HG02870 (cell line): ENCODE results near the gene PMVK.

Source experiments
- ATAC-seq: cut with Tn5 transposase; IDR thresholded peaks from one replicate; pipeline ENCODE4 v1.9.1; 2021; ENCODE audit warnings: mild to moderate bottlenecking, moderate library complexity; ENCODE audit not compliant: unreplicated experiment

Gene PMVK

GRCh38 chr1:154883919-154884868 lies 52.3 kb downstream of the PMVK start:
- ATAC-seq: no peak

DNA sequence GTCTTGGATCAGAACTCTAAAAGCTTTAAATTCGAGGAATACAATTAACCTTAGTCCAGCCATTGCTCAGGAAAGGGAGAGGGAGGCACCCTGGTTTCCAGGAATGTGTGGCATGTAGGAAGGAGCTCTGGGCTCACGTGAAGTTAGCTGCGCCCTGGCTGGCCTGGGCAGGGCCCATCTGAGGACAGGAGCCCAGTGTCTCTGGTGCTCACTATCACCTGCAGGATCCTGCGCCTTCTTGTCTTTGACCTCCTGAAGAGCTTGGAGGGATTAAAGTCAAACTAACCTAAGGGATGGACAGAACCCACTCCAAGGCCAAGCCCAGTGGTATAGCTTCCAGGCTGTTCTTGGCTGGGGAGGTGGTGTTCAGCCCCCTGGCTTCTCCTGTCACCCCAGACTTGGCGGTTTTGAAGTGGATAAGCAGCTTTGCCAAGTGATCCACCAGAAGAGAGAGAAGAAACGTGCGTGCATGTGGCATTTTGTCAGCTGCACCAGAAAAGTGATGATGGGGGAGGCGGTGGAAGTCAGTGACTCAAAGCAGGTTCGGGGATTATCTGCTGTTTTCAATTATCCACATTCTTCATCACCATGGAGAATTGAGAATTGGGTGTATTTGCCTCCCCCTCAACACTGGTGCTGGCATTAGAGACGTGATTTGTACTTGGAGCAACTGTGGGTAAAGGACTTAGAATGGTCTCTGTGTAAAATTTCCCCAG lies 54.5 kb downstream of the PMVK start:
- no peak for ATAC-seq

DNA sequence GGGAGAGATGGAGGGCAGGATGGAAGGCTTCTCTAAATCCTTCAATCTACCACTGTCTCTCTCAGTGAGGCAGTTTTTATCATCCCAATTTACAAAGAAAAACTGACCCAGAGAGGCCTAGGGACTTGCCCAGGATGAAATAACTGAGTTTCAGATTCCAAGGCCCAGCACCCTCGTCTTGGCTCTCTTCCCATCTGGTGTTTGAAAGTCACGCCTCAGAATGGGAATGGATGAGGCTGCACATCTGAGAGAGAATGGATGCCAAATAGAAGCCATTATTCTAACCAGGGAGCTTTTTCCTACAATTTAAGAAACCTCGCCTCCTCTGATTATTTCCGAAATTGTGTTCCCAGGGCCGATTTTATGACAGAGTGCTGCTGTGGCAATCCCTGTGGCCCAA lies 55.8 kb downstream of the PMVK start:
- no peak for ATAC-seq

DNA sequence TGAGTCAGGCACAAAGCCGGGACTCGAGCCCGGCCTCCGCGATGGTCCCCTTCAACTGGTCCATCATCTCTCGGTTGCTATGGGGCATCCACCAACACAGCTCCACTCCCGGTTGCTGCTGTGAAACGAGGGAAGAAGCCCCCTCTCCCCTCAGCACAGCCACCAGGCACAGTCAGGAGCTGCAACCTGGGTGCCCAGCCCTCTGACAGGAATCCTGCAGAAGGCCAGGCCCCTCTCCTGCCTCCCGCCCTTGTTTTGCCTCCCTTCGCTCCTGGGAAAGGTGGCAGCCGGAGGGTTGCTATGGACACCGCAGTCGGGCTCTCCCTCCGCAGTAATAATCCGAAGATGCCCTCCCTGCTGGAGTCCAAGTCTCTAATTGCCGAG lies 57.5 kb downstream of the PMVK start:
- no peak for ATAC-seq

DNA sequence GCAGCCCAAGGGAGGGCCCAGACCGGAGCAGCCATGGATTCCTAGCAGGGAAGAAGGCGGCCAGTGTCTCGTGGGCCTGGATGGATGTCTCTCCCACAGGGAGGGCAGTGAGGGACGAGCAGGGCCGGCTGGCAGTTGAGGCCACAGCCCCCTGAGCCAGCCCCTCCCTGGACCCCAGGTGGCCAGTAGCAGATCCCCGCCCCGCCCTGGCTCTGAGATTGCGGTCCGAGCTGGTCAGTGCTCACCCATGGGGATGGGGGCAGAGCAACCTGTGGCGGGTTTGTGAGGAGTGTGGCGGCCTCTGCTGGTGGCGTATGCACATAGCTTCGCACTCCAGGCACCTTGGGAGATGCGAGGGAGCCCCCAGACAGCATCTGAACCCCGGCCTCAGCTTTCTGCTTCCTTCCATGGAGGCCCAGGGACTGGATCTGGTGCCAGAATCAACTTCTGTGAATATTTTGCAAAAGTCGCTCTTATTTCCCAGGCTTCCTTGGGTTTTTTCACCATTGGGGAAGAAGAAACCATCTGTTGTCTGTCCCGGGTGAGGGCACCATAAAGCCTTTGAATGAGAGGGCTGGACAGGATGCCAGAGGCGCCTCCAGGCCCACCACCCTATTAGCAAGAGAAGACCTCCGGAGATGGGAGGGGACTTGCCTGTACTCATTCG lies 58.0 kb downstream of the PMVK start:
- ATAC-seq: no peak

DNA sequence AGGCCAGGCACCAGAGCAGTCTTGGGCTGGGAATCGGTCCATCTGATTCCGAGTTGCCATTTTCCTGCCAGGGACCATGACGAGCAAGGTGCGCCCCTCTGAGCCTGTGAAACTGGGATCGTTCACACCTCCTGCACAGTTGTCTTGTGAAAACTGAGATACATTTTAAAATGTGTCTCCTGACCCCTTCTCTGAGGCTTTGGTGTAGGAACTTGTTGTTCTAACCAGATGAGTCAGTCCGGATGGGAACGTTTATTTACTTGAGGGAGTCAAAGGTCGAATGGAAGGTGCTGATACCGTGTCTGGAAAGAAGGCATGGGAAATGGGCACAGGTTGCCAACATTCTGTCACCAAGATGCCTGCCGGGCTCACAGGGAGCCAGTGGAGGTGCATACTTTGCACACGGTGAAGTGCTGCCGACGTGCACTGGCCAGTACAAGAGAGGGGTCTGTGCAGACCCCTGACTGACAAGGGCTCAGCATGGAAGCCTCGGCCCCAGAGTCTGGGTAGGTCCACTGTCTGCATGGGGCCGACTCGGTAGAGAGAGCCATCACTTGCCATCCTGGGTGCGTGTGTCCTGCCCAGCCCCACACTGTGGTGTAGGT lies 59.0 kb downstream of the PMVK start:
- no peak for ATAC-seq

DNA sequence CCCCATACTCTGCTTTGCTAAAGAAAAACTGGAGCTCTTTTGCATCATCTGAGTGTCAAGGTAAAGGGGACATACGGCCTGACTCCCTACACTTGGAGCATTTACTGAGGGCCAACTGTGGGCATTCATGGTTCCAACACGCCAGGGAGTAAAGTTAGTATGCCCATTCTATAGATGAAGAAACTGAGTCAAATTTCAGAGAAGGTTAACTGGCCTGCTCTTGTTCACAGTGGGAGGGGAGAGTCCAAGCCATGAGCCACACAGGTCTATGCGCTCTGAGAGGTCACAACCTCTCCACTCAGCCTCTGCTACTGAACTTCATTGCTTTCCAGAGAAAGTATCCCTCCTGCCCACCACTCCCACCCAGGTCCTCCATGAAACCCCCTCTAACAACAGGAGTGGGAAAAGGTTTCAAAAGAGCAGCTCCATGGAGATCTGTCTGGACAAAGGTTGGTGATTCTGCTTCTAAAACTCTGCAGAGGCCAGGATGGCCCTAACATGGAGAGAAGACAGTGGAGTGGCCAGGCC lies 59.6 kb downstream of the PMVK start:
- no peak for ATAC-seq
